OCI-LY3 (cell line): Measurements from ENCODE around the gene C8B.

Experiments
- CTCF ChIP-seq: fragments of 200-600, 300-600 bp; sonication (generic); IDR thresholded peaks from 2 replicates; pipeline ENCODE4 v1.5.1; 2014; ENCODE audit warnings: antibody characterized with exemption, low read length, low read depth
- EZH2phosphoT487 ChIP-seq: fragments of 200-600 bp; shearing (Covaris generic); IDR thresholded peaks from 2 replicates; pipeline ENCODE4 v1.6.1; 2018; ENCODE audit warnings: antibody characterized with exemption, mixed run types, low read depth

GRCh38 chr1:56961426-56961825, 4.4 kb downstream of the C8B start:
- TF ChIP-seq CTCF: no peak
- no peak for TF ChIP-seq EZH2phosphoT487
